Non-pigmented ciliary epithelial cell (primary cell): Measurements from ENCODE around the gene TMEM98.
"Not testable (repeated sequence)": the region's sequence is repeated elsewhere in the genome, so short reads cannot be mapped to it uniquely, and the experiment has no call there.

Source experiments
- DNase-seq: peaks from one replicate; pipeline ENCODE4 v3.0.0-alpha.2; 2010; ENCODE audit warnings: low read depth

The TMEM98 gene

GRCh38 chr17:32943647-32944191 is 15.8 kb downstream of the TMEM98 start:
- DNase-seq = peak; percentile 57

GRCh38 chr17:32944248-32945020 is 16.5 kb downstream of the TMEM98 start:
- no peak for DNase-seq

GRCh38 chr17:32946375-32947135 is 18.6 kb downstream of the TMEM98 start:
- no peak for DNase-seq

- no peak for DNase-seq
Observed at GRCh38 chr17:32947736-32948135, 19.8 kb downstream of the TMEM98 start.

- no peak for DNase-seq
Observed at GRCh38 chr17:32949181-32949580, 21.2 kb downstream of the TMEM98 start.

- DNase-seq = not testable (repeated sequence)
Observed at GRCh38 chr17:32952491-32952890, 24.5 kb downstream of the TMEM98 start.

- DNase-seq = no peak
Observed at GRCh38 chr17:32953045-32953444, 25.1 kb downstream of the TMEM98 start.

- no peak for DNase-seq
Observed at GRCh38 chr17:32953857-32954256, 25.9 kb downstream of the TMEM98 start.

- DNase-seq = no peak
Observed at GRCh38 chr17:32954477-32954876, 26.5 kb downstream of the TMEM98 start.

- no peak for DNase-seq
Observed at GRCh38 chr17:32955155-32955554, 27.2 kb downstream of the TMEM98 start.

GRCh38 chr17:32956240-32956970 is 28.5 kb downstream of the TMEM98 start:
- no peak for DNase-seq

- DNase-seq = no peak
Observed at GRCh38 chr17:32958418-32958817, 30.5 kb downstream of the TMEM98 start.

- DNase-seq = no peak
Observed at GRCh38 chr17:32960815-32961214, 32.9 kb downstream of the TMEM98 start.

GRCh38 chr17:32962320-32962711 is 34.4 kb downstream of the TMEM98 start:
- DNase-seq = no peak

GRCh38 chr17:32964541-32964940 is 36.6 kb downstream of the TMEM98 start:
- no peak for DNase-seq

GRCh38 chr17:32969231-32969630 is 41.3 kb downstream of the TMEM98 start:
- not testable (repeated sequence) for DNase-seq

GRCh38 chr17:32970281-32970680 is 42.3 kb downstream of the TMEM98 start:
- no peak for DNase-seq

- DNase-seq = peak; percentile 15
Observed at GRCh38 chr17:32971171-32971570, 43.2 kb downstream of the TMEM98 start.

GRCh38 chr17:32976131-32976530 is 48.2 kb downstream of the TMEM98 start:
- no peak for DNase-seq

- DNase-seq = no peak
Observed at GRCh38 chr17:32976605-32977004, 48.7 kb downstream of the TMEM98 start.

- DNase-seq = no peak
Observed at GRCh38 chr17:32980230-32980629, 52.3 kb downstream of the TMEM98 start.

GRCh38 chr17:32981611-32982010 is 53.7 kb downstream of the TMEM98 start:
- not testable (repeated sequence) for DNase-seq
